ENCODE results near the gene MRFAP1.

DNA sequence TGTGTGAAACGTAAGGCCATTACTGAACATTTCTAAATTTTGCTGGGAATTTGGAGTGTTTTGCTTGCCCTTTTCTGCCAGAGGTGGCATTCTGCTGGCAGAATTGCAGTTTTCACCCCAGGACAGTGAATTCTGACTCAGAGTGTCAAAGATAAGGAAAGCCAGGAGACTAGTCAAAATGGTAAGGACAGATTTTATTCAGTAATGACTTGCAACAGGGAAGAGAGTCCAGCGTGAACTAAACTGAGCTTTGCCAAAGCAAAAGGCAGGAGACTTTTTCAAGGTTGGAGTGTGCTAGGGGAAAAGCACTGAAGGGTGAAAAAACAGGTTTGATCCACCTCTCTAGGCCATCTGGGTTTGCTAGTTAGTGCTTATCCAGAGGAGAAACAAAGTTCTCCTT, 19.4 kb downstream of the MRFAP1 start:
- TF ChIP-seq, protein P1, sequence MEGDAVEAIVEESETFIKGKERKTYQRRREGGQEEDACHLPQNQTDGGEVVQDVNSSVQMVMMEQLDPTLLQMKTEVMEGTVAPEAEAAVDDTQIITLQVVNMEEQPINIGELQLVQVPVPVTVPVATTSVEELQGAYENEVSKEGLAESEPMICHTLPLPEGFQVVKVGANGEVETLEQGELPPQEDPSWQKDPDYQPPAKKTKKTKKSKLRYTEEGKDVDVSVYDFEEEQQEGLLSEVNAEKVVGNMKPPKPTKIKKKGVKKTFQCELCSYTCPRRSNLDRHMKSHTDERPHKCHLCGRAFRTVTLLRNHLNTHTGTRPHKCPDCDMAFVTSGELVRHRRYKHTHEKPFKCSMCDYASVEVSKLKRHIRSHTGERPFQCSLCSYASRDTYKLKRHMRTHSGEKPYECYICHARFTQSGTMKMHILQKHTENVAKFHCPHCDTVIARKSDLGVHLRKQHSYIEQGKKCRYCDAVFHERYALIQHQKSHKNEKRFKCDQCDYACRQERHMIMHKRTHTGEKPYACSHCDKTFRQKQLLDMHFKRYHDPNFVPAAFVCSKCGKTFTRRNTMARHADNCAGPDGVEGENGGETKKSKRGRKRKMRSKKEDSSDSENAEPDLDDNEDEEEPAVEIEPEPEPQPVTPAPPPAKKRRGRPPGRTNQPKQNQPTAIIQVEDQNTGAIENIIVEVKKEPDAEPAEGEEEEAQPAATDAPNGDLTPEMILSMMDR (IDR thresholded peaks at IDR 0.05): no peak
- TF ChIP-seq, protein P2, sequence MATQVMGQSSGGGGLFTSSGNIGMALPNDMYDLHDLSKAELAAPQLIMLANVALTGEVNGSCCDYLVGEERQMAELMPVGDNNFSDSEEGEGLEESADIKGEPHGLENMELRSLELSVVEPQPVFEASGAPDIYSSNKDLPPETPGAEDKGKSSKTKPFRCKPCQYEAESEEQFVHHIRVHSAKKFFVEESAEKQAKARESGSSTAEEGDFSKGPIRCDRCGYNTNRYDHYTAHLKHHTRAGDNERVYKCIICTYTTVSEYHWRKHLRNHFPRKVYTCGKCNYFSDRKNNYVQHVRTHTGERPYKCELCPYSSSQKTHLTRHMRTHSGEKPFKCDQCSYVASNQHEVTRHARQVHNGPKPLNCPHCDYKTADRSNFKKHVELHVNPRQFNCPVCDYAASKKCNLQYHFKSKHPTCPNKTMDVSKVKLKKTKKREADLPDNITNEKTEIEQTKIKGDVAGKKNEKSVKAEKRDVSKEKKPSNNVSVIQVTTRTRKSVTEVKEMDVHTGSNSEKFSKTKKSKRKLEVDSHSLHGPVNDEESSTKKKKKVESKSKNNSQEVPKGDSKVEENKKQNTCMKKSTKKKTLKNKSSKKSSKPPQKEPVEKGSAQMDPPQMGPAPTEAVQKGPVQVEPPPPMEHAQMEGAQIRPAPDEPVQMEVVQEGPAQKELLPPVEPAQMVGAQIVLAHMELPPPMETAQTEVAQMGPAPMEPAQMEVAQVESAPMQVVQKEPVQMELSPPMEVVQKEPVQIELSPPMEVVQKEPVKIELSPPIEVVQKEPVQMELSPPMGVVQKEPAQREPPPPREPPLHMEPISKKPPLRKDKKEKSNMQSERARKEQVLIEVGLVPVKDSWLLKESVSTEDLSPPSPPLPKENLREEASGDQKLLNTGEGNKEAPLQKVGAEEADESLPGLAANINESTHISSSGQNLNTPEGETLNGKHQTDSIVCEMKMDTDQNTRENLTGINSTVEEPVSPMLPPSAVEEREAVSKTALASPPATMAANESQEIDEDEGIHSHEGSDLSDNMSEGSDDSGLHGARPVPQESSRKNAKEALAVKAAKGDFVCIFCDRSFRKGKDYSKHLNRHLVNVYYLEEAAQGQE (IDR thresholded peaks at IDR 0.05; ENCODE audit: insufficient read depth in 1 of 2, low read depth in 2 of 2, low read length in 1 of 2): no peak
